Measurements from ENCODE around the gene FAM184A.

DNA sequence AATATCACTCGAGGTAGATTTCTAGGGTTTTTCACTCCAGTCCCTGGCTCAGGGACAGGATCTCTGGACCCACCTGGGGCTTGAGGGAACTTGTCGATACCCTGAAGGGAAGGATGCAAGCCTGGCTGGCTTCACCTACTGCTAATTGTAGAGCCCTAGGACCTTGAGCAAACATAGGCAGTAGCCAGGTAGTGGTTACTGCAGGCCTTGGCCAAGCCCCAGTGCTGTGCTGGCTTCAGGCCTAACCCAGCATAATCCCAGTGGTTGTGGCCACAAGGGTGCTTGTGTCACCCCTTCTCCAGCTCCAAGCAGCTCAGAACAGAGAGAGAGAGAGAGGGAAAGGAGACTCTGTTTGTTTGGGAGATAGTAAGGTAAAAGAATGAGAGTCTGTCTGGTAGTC lies 137.7 kb downstream of the FAM184A start:
- no peak for TF ChIP-seq POLR2AphosphoS5 (IDR thresholded peaks at IDR 0.05; ENCODE audit: insufficient read depth in 1 of 2, low read depth in 1 of 2)
- TF ChIP-seq, protein P1, sequence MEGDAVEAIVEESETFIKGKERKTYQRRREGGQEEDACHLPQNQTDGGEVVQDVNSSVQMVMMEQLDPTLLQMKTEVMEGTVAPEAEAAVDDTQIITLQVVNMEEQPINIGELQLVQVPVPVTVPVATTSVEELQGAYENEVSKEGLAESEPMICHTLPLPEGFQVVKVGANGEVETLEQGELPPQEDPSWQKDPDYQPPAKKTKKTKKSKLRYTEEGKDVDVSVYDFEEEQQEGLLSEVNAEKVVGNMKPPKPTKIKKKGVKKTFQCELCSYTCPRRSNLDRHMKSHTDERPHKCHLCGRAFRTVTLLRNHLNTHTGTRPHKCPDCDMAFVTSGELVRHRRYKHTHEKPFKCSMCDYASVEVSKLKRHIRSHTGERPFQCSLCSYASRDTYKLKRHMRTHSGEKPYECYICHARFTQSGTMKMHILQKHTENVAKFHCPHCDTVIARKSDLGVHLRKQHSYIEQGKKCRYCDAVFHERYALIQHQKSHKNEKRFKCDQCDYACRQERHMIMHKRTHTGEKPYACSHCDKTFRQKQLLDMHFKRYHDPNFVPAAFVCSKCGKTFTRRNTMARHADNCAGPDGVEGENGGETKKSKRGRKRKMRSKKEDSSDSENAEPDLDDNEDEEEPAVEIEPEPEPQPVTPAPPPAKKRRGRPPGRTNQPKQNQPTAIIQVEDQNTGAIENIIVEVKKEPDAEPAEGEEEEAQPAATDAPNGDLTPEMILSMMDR (IDR thresholded peaks at IDR 0.05): no peak
- no peak for TF ChIP-seq POLR2A (IDR thresholded peaks at IDR 0.05)
